Measurements from ENCODE around the gene ZNF627.
"Not testable (repeated sequence)": the region's sequence is repeated elsewhere in the genome, so short reads cannot be mapped to it uniquely, and the experiment has no call there.

The ZNF627 gene

GRCh38 chr19:11597202-11598102 lies at the start of gene ZNF627:
Gene ZNF627 (plus strand): TSS chr19:11597483. CDS start chr19:11597628, 145 bp downstream.
- peak; percentile 98 for DNase-seq (ENCODE audit: low read depth)

- no peak for DNase-seq (ENCODE audit: low read depth)
Observed at GRCh38 chr19:11547929-11548700, 49.2 kb upstream of the ZNF627 start.

GRCh38 chr19:11549386-11549953 lies 47.8 kb upstream of the ZNF627 start:
- no peak for DNase-seq (ENCODE audit: low read depth)

GRCh38 chr19:11550265-11550664 lies 47.0 kb upstream of the ZNF627 start:
- DNase-seq (ENCODE audit: low read depth) = no peak

- no peak for DNase-seq (ENCODE audit: low read depth)
Observed at GRCh38 chr19:11551603-11552235, 45.6 kb upstream of the ZNF627 start.

- no peak for DNase-seq (ENCODE audit: low read depth)
Observed at GRCh38 chr19:11552666-11553372, 44.5 kb upstream of the ZNF627 start.

- DNase-seq (ENCODE audit: low read depth) = no peak
Observed at GRCh38 chr19:11554160-11554559, 43.1 kb upstream of the ZNF627 start.

- DNase-seq (ENCODE audit: low read depth) = no peak
Observed at GRCh38 chr19:11555246-11555645, 42.0 kb upstream of the ZNF627 start.

- DNase-seq (ENCODE audit: low read depth) = no peak
Observed at GRCh38 chr19:11556634-11557420, 40.5 kb upstream of the ZNF627 start.

GRCh38 chr19:11558881-11559828 lies 38.1 kb upstream of the ZNF627 start, which contains the start of gene ELOF1:
Gene ELOF1 (minus strand): TSS chr19:11559230. CDS start chr19:11554347, 4,883 bp downstream.
- peak; percentile 91 for DNase-seq (ENCODE audit: low read depth)

- DNase-seq (ENCODE audit: low read depth) = no peak
Observed at GRCh38 chr19:11560404-11561051, 36.8 kb upstream of the ZNF627 start.

- DNase-seq (ENCODE audit: low read depth) = no peak
Observed at GRCh38 chr19:11563532-11563931, 33.8 kb upstream of the ZNF627 start.

GRCh38 chr19:11564082-11564807 lies 33.0 kb upstream of the ZNF627 start:
- not testable (repeated sequence) for DNase-seq (ENCODE audit: low read depth)

GRCh38 chr19:11565649-11565980 lies 31.7 kb upstream of the ZNF627 start:
- DNase-seq (ENCODE audit: low read depth) = not testable (repeated sequence)

- no peak for DNase-seq (ENCODE audit: low read depth)
Observed at GRCh38 chr19:11566164-11566563, 31.1 kb upstream of the ZNF627 start.

- DNase-seq (ENCODE audit: low read depth) = no peak
Observed at GRCh38 chr19:11570039-11570462, 27.2 kb upstream of the ZNF627 start.

- not testable (repeated sequence) for DNase-seq (ENCODE audit: low read depth)
Observed at GRCh38 chr19:11573354-11573753, 23.9 kb upstream of the ZNF627 start.

GRCh38 chr19:11573763-11574162 lies 23.5 kb upstream of the ZNF627 start:
- DNase-seq (ENCODE audit: low read depth) = not testable (repeated sequence)

Measured in stimulated activated CD8-positive, alpha-beta memory T cell treated with anti-CD3 and anti-CD28 coated beads, Interleukin-15, amount 100 ng/mL, for 1 hour (primary cell).